Activated naive CD8-positive, alpha-beta T cell (primary cell): Measurements from ENCODE around the gene USP37.

Source experiments
- H3K27ac Mint-ChIP-seq: one replicate; pipeline ENCODE4 v1.8.0; 2021; ENCODE audit warnings: mixed read lengths
- H3K27me3 Mint-ChIP-seq: one replicate; pipeline ENCODE4 v1.8.0; 2021; ENCODE audit warnings: mixed read lengths
- H3K36me3 Mint-ChIP-seq: one replicate; pipeline ENCODE4 v1.8.0; 2021; ENCODE audit warnings: mixed read lengths
- H3K4me1 Mint-ChIP-seq: one replicate; pipeline ENCODE4 v1.8.0; 2021; ENCODE audit warnings: low read depth, mixed read lengths
- H3K4me3 Mint-ChIP-seq: one replicate; pipeline ENCODE4 v1.8.0; 2021; ENCODE audit warnings: mild to moderate bottlenecking, mixed read lengths
- H3K9me3 Mint-ChIP-seq: one replicate; pipeline ENCODE4 v1.8.0; 2021; ENCODE audit warnings: low read depth, mixed read lengths

Gene USP37

DNA sequence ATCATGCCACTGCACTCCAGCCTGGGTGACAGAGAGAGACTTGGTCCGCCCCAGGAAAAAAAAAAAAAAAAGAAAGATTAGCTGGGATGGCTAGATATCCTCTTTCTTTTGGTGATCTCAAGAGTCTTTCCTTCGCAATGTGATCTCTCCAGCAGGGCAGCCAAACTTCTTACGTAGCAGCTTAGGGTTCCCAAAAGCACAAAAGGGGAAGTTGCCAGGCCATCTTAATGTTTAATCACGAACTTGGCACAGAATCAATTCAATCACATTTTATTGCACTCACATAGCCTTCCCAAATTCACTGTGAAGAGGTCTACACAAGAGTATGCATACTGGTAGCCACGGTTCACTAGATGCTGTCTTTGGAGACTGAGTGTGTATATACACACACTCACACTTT is 96.2 kb downstream of the USP37 start:
- Mint-ChIP-seq H3K27me3 (no peaks in the 10 kb centered on the region), H3K9me3 (no peaks in the 10 kb centered on the region), H3K27ac (no peak overlapping the region), H3K36me3 (peaks cover 7% of the 10 kb centered on the region), H3K4me1 (peaks cover 2% of the 10 kb centered on the region), H3K4me3 (no peak overlapping the region)

DNA sequence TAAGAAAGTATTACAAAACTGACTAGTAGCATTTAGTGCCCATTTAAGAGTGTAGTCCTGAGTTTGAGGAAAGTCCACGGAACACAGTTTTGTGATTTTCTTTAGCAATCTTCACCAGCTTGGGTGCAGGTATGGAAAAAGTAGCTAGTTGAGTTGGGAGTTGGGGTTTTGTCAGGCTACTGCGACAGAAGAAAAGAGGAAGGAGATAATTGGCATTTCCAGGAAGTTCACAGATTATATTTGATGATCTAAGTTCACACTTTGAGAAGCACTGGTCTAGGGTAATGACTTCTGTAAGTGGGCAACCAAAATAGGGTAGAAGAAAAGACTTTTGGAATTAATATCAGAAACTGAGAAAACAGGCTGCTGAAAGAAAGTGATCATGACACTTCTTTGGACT is 97.1 kb downstream of the USP37 start:
- no peaks in the 10 kb centered on the region for H3K9me3 Mint-ChIP-seq
- no peaks in the 10 kb centered on the region for H3K27me3 Mint-ChIP-seq
- H3K4me3 Mint-ChIP-seq: no peak overlapping the region
- H3K36me3 Mint-ChIP-seq: peaks cover 7% of the 10 kb centered on the region
- no peak overlapping the region for H3K27ac Mint-ChIP-seq
- H3K4me1 Mint-ChIP-seq: peaks cover 6% of the 10 kb centered on the region

DNA sequence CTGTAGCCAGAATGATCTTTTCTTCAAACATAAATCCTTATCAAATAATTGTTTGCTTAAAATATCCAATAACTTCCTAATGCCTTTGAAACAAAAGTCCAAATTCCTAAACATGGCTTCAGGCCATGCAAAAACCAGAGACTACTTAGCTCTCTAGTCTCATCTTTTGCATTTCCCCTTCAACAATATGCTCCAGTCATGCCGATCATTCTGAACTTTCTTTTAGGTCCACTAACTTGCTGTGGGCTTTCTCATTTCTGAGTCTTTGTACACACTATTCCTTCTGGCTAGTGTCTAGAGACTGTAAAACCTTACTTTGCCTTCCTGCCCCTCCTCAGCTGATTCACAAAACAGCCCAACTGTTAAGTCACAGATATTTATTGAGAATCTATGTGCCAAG is 97.7 kb downstream of the USP37 start:
- Mint-ChIP-seq H3K4me1 (peaks cover 8% of the 10 kb centered on the region), H3K27me3 (no peaks in the 10 kb centered on the region), H3K4me3 (no peak overlapping the region), H3K27ac (no peak overlapping the region), H3K9me3 (no peaks in the 10 kb centered on the region), H3K36me3 (peaks cover 7% of the 10 kb centered on the region)

DNA sequence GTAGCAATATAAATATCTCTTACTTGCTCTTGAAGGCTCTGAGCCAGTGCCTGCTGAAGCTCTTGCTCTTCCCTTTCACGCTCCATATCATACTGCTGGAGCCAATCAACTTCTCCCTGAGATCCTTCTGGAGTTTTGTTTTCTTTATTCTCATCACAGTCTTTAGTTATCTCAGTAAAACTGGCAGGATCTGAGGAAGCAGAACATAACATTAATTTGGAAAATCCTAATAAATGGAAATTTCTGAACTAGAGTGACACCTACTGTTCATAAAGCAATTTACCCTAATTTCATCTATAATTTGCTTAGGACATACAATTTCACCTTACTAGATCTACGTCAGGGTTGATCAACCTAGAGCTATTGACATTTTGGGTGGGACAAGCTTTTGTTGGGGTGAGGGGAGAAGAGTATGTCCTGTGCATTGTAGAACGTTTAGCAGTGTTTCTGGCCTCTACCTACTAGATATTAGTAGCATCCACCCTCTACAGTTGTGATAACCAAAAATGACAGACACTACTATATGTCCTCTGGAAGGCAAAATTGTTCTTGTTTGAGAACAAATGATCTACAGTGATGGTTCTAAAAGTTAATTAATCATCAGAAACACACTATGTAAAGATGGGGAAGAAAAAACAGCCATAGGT is 102.0 kb downstream of the USP37 start:
- H3K27ac Mint-ChIP-seq: no peak overlapping the region
- H3K4me3 Mint-ChIP-seq: no peak overlapping the region
- no peaks in the 10 kb centered on the region for H3K9me3 Mint-ChIP-seq
- H3K4me1 Mint-ChIP-seq: peaks cover 8% of the 10 kb centered on the region
- peaks cover 9% of the 10 kb centered on the region for H3K36me3 Mint-ChIP-seq
- H3K27me3 Mint-ChIP-seq: no peaks in the 10 kb centered on the region

DNA sequence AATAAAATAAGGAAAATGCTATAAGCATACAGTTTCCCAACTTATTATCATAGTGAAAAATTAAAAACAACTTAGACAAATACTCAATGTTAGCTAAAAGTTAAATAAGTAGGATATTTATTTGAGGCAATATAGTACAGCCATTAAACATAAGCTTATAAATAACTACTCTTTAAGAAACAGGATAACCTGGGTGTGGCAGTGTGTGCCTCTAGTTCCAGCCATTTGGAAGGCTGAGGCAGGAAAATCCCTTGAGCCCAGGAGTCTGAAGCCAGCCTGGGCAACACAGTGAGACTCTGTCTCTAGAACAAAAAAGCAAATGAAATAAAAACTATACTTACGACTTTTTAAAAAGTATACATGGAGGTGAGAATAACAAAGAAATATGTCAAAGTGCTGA is 109.6 kb downstream of the USP37 start:
- peak overlapping the region; percentile 30 for H3K27ac Mint-ChIP-seq
- no peaks in the 10 kb centered on the region for H3K4me1 Mint-ChIP-seq
- peaks cover 9% of the 10 kb centered on the region for H3K9me3 Mint-ChIP-seq
- H3K4me3 Mint-ChIP-seq: no peak overlapping the region
- no peaks in the 10 kb centered on the region for H3K27me3 Mint-ChIP-seq
- peaks cover 27% of the 10 kb centered on the region for H3K36me3 Mint-ChIP-seq

DNA sequence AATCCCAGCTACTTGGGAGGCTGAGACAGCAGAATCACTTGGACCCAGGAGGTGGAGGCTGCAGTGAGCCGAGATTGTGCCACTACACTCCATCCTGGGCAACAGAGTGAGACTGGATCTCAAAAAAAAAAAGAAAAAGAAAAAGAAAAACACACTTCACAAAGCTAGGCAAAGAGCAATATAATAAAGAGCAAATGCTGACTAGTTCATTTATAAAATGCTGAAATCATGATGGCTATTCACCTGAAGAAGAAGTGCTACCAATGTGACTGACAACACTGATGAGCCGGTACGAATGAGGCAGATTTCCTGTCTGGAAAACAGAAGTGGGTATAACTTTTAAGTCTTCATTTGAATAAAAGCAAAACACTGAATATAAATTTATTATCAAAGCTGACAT is 111.3 kb downstream of the USP37 start:
- H3K9me3 Mint-ChIP-seq: peaks cover 9% of the 10 kb centered on the region
- H3K36me3 Mint-ChIP-seq: peaks cover 24% of the 10 kb centered on the region
- H3K27me3 Mint-ChIP-seq: no peaks in the 10 kb centered on the region
- H3K4me3 Mint-ChIP-seq: no peak overlapping the region
- no peaks in the 10 kb centered on the region for H3K4me1 Mint-ChIP-seq
- H3K27ac Mint-ChIP-seq: no peak overlapping the region

DNA sequence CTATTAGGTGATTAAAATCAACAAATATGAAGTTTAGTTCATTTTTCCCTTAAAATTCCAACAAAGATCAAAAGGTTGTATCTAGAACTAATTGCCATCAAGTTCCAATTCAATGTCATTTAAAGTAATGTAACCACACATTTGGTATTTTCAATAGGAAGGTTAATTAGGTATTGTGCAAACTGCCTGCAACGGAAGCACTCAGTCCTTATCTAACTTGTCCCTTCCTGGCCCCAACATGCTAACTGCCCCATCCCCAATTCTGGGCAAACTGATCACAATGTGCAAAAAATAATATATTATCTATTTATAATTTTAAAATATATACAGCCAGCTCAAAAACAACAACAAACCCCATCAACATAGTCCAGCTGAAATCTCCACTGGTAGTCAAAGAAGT is 116.1 kb downstream of the USP37 start:
- no peak overlapping the region for H3K27ac Mint-ChIP-seq
- H3K4me1 Mint-ChIP-seq: no peaks in the 10 kb centered on the region
- H3K4me3 Mint-ChIP-seq: no peak overlapping the region
- H3K36me3 Mint-ChIP-seq: peaks cover 22% of the 10 kb centered on the region
- peaks cover 9% of the 10 kb centered on the region for H3K9me3 Mint-ChIP-seq
- H3K27me3 Mint-ChIP-seq: no peaks in the 10 kb centered on the region

DNA sequence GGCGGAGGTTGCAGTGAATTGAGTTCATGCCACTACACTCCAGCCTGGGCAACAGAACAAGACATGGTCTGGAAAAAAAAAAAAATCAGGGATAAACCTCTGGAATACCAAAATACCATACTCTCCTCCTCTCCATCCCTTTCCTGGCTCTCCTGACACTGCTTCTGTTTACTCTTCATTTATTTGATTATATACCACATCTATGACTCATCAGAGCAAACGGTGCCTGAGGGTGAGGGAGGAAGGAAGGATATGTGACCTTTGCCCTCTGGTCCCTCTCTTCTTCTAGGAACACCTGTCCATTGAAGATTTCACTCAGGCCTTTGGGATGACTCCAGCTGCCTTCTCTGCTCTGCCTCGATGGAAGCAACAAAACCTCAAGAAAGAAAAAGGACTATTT is 119.2 kb downstream of the USP37 start:
- Mint-ChIP-seq H3K4me3 (no peak overlapping the region), H3K27ac (no peak overlapping the region), H3K4me1 (no peaks in the 10 kb centered on the region), H3K9me3 (no peaks in the 10 kb centered on the region), H3K27me3 (no peaks in the 10 kb centered on the region), H3K36me3 (peaks cover 4% of the 10 kb centered on the region)

DNA sequence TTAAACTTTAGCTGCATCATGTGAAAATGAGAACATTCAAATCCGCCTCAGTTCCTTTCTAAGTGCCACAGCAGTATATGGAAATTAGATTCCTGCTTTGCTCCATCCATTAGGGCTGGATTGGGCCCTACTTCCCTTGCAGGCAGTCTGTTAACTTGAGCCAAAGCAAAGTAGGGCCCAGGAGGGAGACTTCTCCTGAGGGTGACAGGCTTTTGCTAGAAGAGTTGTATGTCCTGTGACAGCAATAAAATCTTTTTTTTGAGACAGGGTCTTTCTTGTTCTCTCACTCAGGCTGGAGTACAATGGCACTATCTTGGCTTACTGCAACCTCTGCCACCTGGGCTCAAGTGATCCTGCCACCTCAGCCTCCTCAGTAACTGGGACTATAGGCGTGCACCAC is 121.1 kb downstream of the USP37 start:
- Mint-ChIP-seq H3K27ac (no peak overlapping the region), H3K4me1 (no peaks in the 10 kb centered on the region), H3K4me3 (no peak overlapping the region), H3K9me3 (no peaks in the 10 kb centered on the region), H3K27me3 (no peaks in the 10 kb centered on the region), H3K36me3 (no peaks in the 10 kb centered on the region)

DNA sequence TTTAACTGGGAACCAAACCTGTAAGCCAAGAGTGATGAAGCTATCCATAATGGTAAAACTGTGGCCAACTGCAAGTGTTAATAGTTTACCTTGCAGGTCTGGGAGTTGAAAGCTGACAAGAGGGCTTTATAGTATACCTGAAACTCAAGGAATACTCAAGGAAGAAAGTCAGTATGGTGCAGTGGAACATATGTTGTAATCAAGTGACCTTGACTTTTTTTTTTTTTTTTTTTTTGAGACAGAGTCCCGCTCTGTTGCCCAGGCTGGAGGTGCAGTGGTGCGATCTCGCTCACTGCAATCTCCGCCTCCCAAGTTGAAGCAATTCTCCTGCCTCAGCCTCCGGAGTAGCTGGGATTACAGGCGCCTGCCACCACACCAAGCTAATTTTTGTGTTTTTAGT is 121.6 kb downstream of the USP37 start:
- Mint-ChIP-seq H3K9me3 (no peaks in the 10 kb centered on the region), H3K36me3 (no peaks in the 10 kb centered on the region), H3K4me3 (no peak overlapping the region), H3K27ac (no peak overlapping the region), H3K4me1 (no peaks in the 10 kb centered on the region), H3K27me3 (no peaks in the 10 kb centered on the region)

DNA sequence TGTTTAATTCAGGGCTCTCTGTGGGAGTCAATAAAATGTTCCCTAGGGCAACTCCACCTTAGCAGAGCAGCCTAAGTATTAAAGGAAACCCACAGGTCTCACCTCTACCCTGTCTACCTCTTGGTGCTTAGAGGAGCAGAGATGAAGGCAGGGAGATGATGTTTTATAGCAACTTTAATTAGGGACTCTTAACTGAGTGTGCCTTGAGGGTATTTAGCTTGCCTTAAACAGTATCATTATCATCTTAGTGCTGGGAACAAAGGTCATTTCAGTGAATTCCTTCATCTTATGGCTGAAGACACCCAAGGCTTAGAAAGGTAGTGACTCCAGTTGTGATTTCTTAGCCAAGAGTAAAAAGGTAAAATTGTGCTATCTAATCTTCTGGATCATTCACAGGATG is 122.5 kb downstream of the USP37 start:
- no peaks in the 10 kb centered on the region for H3K27me3 Mint-ChIP-seq
- no peak overlapping the region for H3K4me3 Mint-ChIP-seq
- no peak overlapping the region for H3K27ac Mint-ChIP-seq
- H3K36me3 Mint-ChIP-seq: peaks cover 2% of the 10 kb centered on the region
- H3K4me1 Mint-ChIP-seq: no peaks in the 10 kb centered on the region
- H3K9me3 Mint-ChIP-seq: no peaks in the 10 kb centered on the region

DNA sequence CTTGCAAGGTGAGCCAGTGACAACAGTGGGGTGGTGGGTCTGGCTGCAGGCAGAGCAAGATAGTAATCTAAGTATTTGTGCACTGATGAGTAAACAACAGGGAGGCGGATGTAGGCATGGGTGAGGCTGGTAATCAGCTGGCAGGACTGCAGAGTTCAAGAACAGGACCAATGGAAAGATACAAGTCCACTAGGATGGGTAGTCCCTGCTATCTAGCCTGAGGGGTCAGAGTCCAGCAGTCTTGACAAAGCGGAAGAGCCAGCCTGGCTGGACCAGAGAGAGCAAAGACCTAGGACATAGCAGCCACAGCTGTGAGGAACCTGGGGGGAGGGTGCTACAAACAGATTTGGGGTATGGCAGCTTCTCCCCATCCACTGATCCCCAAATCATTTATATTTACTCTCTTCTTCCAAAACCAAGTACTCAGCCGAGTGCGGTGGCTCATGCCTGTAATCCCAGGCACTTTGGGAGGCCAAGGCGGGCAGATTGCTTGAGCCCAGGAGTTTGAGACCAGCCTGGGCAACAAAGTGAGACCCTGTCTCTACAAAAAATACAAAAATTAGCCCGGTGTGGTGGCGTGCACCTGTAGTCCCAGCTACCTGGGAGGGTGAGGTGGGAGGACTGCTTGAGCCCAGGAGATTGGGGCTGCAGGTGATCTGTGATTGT is 123.3 kb downstream of the USP37 start:
- Mint-ChIP-seq H3K27me3 (no peaks in the 10 kb centered on the region), H3K4me3 (no peak overlapping the region), H3K4me1 (no peaks in the 10 kb centered on the region), H3K27ac (no peak overlapping the region), H3K9me3 (no peaks in the 10 kb centered on the region), H3K36me3 (peaks cover 2% of the 10 kb centered on the region)

DNA sequence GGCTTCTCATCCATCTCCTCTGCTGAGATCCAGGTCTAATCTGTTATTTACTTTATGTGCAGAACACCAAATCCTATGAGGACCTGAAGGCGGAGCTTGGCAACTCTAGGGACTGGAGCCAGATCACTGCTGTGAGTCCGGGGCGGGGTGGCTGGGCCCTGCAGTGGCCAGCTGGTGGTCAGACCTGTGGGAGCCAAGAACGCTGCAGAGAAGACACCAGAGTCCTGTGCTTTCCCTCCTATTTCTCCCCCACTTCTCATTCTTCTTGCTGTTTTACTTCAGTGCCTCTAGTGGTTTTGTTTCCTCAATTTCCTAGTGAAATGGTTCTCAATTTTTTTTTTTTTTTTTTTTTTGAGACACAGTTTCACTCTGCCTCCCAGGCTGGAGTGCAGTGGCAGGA is 129.6 kb downstream of the USP37 start:
- Mint-ChIP-seq H3K27me3 (no peaks in the 10 kb centered on the region), H3K27ac (no peak overlapping the region), H3K4me1 (no peaks in the 10 kb centered on the region), H3K4me3 (no peak overlapping the region), H3K9me3 (no peaks in the 10 kb centered on the region), H3K36me3 (peaks cover 2% of the 10 kb centered on the region)

DNA sequence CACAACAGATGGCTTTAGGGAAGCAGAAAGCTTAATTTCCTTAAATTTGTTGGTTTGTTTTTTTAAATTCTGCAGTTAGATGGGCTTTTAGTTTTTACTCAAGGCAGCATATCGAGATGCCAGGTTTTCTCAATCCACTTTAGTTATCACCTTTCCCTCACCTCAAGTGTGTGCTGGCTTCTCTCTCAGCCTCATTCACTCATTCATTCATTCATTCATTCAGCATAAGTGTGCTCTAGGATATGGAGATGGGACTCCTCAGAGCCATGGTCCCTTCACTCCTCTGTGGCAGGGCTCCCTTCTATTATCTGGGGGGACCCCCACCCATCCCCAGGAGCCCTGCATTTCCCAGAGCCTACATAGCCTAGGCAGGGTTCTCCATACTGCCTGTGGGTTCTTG is 130.2 kb downstream of the USP37 start:
- no peak overlapping the region for H3K27ac Mint-ChIP-seq
- peaks cover 2% of the 10 kb centered on the region for H3K36me3 Mint-ChIP-seq

DNA sequence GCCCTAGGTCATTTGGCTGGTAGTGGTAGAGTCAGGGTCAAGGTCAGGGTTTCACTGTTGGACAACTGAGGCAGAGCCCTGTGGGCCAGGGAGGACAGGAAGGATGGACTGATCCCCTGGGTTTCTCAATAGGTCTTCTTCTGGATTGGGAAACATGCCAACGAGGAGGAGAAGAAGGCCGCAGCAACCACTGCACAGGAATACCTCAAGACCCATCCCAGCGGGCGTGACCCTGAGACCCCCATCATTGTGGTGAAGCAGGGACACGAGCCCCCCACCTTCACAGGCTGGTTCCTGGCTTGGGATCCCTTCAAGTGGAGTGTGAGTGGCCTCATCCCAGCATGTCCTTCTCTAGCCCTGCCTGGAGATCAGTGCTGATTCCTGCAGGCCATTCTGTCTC is 131.2 kb downstream of the USP37 start:
- H3K4me1 Mint-ChIP-seq: no peaks in the 10 kb centered on the region
- H3K27ac Mint-ChIP-seq: no peak overlapping the region
- H3K9me3 Mint-ChIP-seq: no peaks in the 10 kb centered on the region
- H3K36me3 Mint-ChIP-seq: peaks cover 2% of the 10 kb centered on the region
- H3K27me3 Mint-ChIP-seq: no peaks in the 10 kb centered on the region
- H3K4me3 Mint-ChIP-seq: no peak overlapping the region

More for the DNA sequence above, 130.2 kb downstream of the USP37 start:
- H3K9me3 Mint-ChIP-seq: no peaks in the 10 kb centered on the region
- H3K27me3 Mint-ChIP-seq: no peaks in the 10 kb centered on the region
- H3K4me1 Mint-ChIP-seq: no peaks in the 10 kb centered on the region
- no peak overlapping the region for H3K4me3 Mint-ChIP-seq
